GM19025 (cell line): Measurements from ENCODE around the gene PTGDS.

Source experiments
- ATAC-seq: cut with Tn5 transposase; IDR thresholded peaks from one replicate; pipeline ENCODE4 v1.9.1; 2021; ENCODE audit warnings: mild to moderate bottlenecking, low read depth, moderate library complexity; ENCODE audit not compliant: unreplicated experiment

Gene PTGDS

GRCh38 chr9:136972335-136972734 lies 5.0 kb upstream of the PTGDS start:
- no peak for ATAC-seq

GRCh38 chr9:136972743-136973142 lies 4.6 kb upstream of the PTGDS start:
- no peak for ATAC-seq

- no peak for ATAC-seq
Measured at GRCh38 chr9:136973618-136974617, 3.4 kb upstream of the PTGDS start.

- ATAC-seq, result no peak
Measured at GRCh38 chr9:136974817-136975535, 2.3 kb upstream of the PTGDS start.

GRCh38 chr9:136975644-136976043 lies 1.7 kb upstream of the PTGDS start:
- no peak for ATAC-seq

- no peak for ATAC-seq
Measured at GRCh38 chr9:136977649-136978072, 357 bp downstream of the PTGDS start.

GRCh38 chr9:136978073-136978864 lies 965 bp downstream of the PTGDS start:
- no peak for ATAC-seq

- ATAC-seq, result no peak
Measured at GRCh38 chr9:136978865-136979544, 1.7 kb downstream of the PTGDS start.

- ATAC-seq, result no peak
Measured at GRCh38 chr9:136979769-136980587, 2.7 kb downstream of the PTGDS start.

- no peak for ATAC-seq
Measured at GRCh38 chr9:136980669-136981478, 3.6 kb downstream of the PTGDS start.

GRCh38 chr9:136981588-136982231 lies 4.4 kb downstream of the PTGDS start:
- ATAC-seq, result no peak

GRCh38 chr9:136982232-136983051 lies 5.1 kb downstream of the PTGDS start, which contains the start of gene LCNL1:
Gene LCNL1 (plus strand): TSS chr9:136982993. CDS start chr9:136983587, 594 bp downstream.
- no peak for ATAC-seq

GRCh38 chr9:136983167-136983566 lies 5.9 kb downstream of the PTGDS start:
- no peak for ATAC-seq

GRCh38 chr9:136983656-136984314 lies 6.5 kb downstream of the PTGDS start:
- no peak for ATAC-seq

GRCh38 chr9:136984464-136985026 lies 7.2 kb downstream of the PTGDS start:
- no peak for ATAC-seq

- no peak for ATAC-seq
Measured at GRCh38 chr9:136985027-136985602, 7.8 kb downstream of the PTGDS start.
